Lung (tissue), 12 donors: ENCODE measurements around the gene CDKAL1. TPM values are rescaled to one million over a fixed set of nuclear protein-coding genes. Genes with fewer than 3 reads are reported as not detected.

Experiments used
- ATAC-seq: fragments of 200-7000 bp; cut with Tn5 transposase; one replicate; pipeline ENCODE4 v1.9.1; 2020; ENCODE audit warnings: moderate number of reproducible peaks; ENCODE audit not compliant: insufficient read depth, low FRiP score
- DNase-seq, 3 donors: peaks; one replicate each; pipeline ENCODE4 v3.0.0-alpha.2; 2013 to 2017
- H3K27ac ChIP-seq, 2 donors: one replicate each; pipeline ENCODE4 v1.5.1; 2013; ENCODE audit warnings: mild to moderate bottlenecking in 2 of 2, moderate library complexity in 2 of 2, control low read depth in 1 of 2, inconsistent platforms in 1 of 2, low read depth in 1 of 2, low read length in 1 of 2
- H3K27me3 ChIP-seq, 3 donors: one replicate each; pipeline ENCODE4 v1.5.1; 2013; ENCODE audit warnings: low read length in 2 of 3; ENCODE audit not compliant: control insufficient read depth in 3 of 3, insufficient read depth in 3 of 3
- H3K36me3 ChIP-seq, 4 donors: one replicate each; pipeline ENCODE4 v1.5.1; 2013; ENCODE audit warnings: low read length in 4 of 4, mild to moderate bottlenecking in 1 of 4, moderate library complexity in 1 of 4; ENCODE audit not compliant: control insufficient read depth in 4 of 4, insufficient read depth in 4 of 4
- H3K4me1 ChIP-seq, 5 donors: one replicate each; pipeline ENCODE4 v1.5.1; 2013; ENCODE audit warnings: low read length in 5 of 5, mild to moderate bottlenecking in 2 of 5, moderate library complexity in 1 of 5; ENCODE audit not compliant: control insufficient read depth in 5 of 5, insufficient read depth in 5 of 5
- H3K4me3 ChIP-seq: one replicate; pipeline ENCODE4 v1.5.1; 2013; ENCODE audit warnings: mild to moderate bottlenecking, control low read depth, moderate library complexity
- H3K9ac ChIP-seq, 2 donors: one replicate each; pipeline ENCODE4 v1.5.1; 2013; ENCODE audit warnings: low read length in 2 of 2, control low read depth in 1 of 2; ENCODE audit not compliant: insufficient read depth in 1 of 2
- H3K9me3 ChIP-seq, 4 donors: one replicate each; pipeline ENCODE4 v1.5.1; 2013; ENCODE audit warnings: low read length in 3 of 4, mild to moderate bottlenecking in 1 of 4, moderate library complexity in 1 of 4; ENCODE audit not compliant: control insufficient read depth in 4 of 4, insufficient read depth in 3 of 4
- CTCF ChIP-seq: IDR thresholded peaks from 2 replicates; pipeline ENCODE4 v1.5.1; 2012; ENCODE audit warnings: mild to moderate bottlenecking; ENCODE audit errors: control extremely low read depth, extremely low read depth
- WGBS, 2 donors: extraction: QIAGEN DNeasy Blood & Tissue Kit; methylation state at CpG; one replicate each; pipeline ENCODE4 v1.1.7; 2013; 5-methylcytosine and 5-hydroxymethylcytosine counted together
- polyA plus RNA-seq, 2 donors: library from polyadenylated mRNA; stranded (reverse); fragments of 200-250 nt; gene quantifications; one replicate each; pipeline ENCODE4 v1.2.1, GENCODE V29; 2013
- total RNA-seq, 2 donors: library from RNA; depleted of rRNA in 1 of 2; stranded (reverse); fragments of >200 nt in 1 of 2; gene quantifications; one replicate each; pipeline ENCODE4 v1.2.1, GENCODE V29; 2014 to 2021
- donor health status: control.
- donor health status: control.
- donor health status: Bipolar disorder and iron deficiency.
- donor health status: healthy.
- donor health status: DM: yes; HTN: yes; CAD: no.

The CDKAL1 gene
- total and polyA plus RNA-seq, 4 donors = 4.0 to 39.0 (median 10.0) TPM

GRCh38 chr6:20575125-20575524 is 40.9 kb downstream of the CDKAL1 start:
- DNase-seq (peak in 2 of 3 donors; percentile 59 to 64), ATAC-seq (no peak)
- H3K4me1 ChIP-seq = peaks cover 0 to 31% (median 0%) of the 10 kb centered on the region in 5 donors
- H3K36me3 ChIP-seq = peaks cover 3 to 4% (median 3%) of the 10 kb centered on the region in 4 donors
- no peak overlapping the region for H3K9ac ChIP-seq
- 33 to 54% methylated on average over 1 of the region's 1 CpG for WGBS, 2 donors
- no peak for TF ChIP-seq CTCF
- H3K4me3 ChIP-seq = no peak overlapping the region
- H3K27me3 ChIP-seq = no peaks in the 10 kb centered on the region
- H3K9me3 ChIP-seq = no peaks in the 10 kb centered on the region
- no peak overlapping the region for H3K27ac ChIP-seq

GRCh38 chr6:20575704-20576451 is 41.6 kb downstream of the CDKAL1 start:
- Histone ChIP-seq H3K9ac (no peak overlapping the region), H3K27me3 (no peaks in the 10 kb centered on the region), H3K36me3 (peaks cover 3 to 6% (median 3%) of the 10 kb centered on the region in 4 donors), H3K4me3 (no peak overlapping the region), H3K27ac (no peak overlapping the region), H3K4me1 (peaks cover 0 to 31% (median 0%) of the 10 kb centered on the region in 5 donors), H3K9me3 (no peaks in the 10 kb centered on the region)
- ATAC-seq (no peak), DNase-seq (no peak)
- WGBS, 2 donors = 57 to 69% methylated on average over 4 of the region's 4 CpGs
- no peak for TF ChIP-seq CTCF

GRCh38 chr6:20577173-20577688 is 43.0 kb downstream of the CDKAL1 start:
- no peak overlapping the region for H3K9ac ChIP-seq
- no peaks in the 10 kb centered on the region for H3K27me3 ChIP-seq
- 90 to 97% methylated on average over 3 of the region's 3 CpGs for WGBS, 2 donors
- TF ChIP-seq CTCF = no peak
- DNase-seq = no peak
- no peaks in the 10 kb centered on the region for H3K9me3 ChIP-seq
- peaks cover 0 to 30% (median 0%) of the 10 kb centered on the region in 5 donors for H3K4me1 ChIP-seq
- H3K36me3 ChIP-seq = peaks cover 3 to 6% (median 3%) of the 10 kb centered on the region in 4 donors
- no peak overlapping the region for H3K27ac ChIP-seq
- no peak for ATAC-seq
- H3K4me3 ChIP-seq = no peak overlapping the region
